ENCODE results near the gene REV3L. TPM values are rescaled to one million over a fixed set of nuclear protein-coding genes. Genes with fewer than 3 reads are reported as not detected.

REV3L gene
- total RNA-seq, 5 donors from 2014 or later (not counting 1 experiment from before 2014, with no cell fraction given) = 18.0 to 27.6 (median 22.1) TPM

DNA sequence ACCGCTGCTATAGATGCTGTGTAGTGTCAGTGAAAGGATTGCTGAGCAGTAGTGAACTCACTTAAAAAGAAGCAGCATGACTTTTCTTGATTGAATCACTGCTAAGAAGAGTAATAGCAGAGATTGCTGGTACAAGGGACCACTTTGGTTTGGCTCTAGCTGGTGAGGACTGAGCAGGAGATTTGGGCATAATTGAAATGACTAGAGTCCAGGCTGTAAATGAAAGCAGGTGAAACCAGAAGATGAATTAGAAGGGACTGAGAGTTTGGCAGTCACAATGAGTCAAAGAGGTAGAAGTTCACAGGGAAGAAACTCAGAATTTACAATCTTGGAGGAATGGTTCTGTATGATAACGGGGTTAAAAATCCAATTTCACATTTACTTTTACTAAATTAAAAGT, 19.1 kb upstream of the REV3L start:
- H3K36me3 Mint-ChIP-seq = peaks cover 26% of the 10 kb centered on the region
- H3K9me3 ChIP-seq = no peaks in the 10 kb centered on the region
- no peaks in the 10 kb centered on the region for H3K4me1 ChIP-seq (ENCODE audit: control insufficient read depth in 1 of 2, extremely low read depth in 1 of 2, insufficient read depth in 2 of 2, low read length in 2 of 2)
- no peak overlapping the region for H3K4me3 ChIP-seq (ENCODE audit: control insufficient read depth in 1 of 2, extremely low read depth in 1 of 2, low read length in 1 of 2)
- WGBS (ENCODE audit: insufficient coverage) = 90% methylated on average over 1 of the region's 2 CpGs
- no peaks in the 10 kb centered on the region for H3K27me3 Mint-ChIP-seq
- H3K27me3 ChIP-seq (replicated peaks in 1 of 2; ENCODE audit: control insufficient read depth in 2 of 2, extremely low read depth in 1 of 2, insufficient read depth in 2 of 2, low read length in 1 of 2) = no peaks in the 10 kb centered on the region
- H3K36me3 ChIP-seq (ENCODE audit: control insufficient read depth in 2 of 2, extremely low read depth in 1 of 2, insufficient read depth in 1 of 2, low read length in 1 of 2) = no peaks in the 10 kb centered on the region
- H3K4me1 Mint-ChIP-seq = peaks cover 12 to 19% (median 13%) of the 10 kb centered on the region in 3 donors
- POLR2A ChIA-PET = no interaction called here
- ATAC-seq (replicated peaks in 1 of 4) (no peak), DNase-seq (no peak)
- CTCF ChIA-PET = no interaction called here
- no peak overlapping the region for H3K27ac Mint-ChIP-seq
- peaks cover 0 to 3% (median 0%) of the 10 kb centered on the region in 3 donors for H3K9me3 Mint-ChIP-seq
- H3K4me3 Mint-ChIP-seq = no peak overlapping the region
- H3K27ac ChIP-seq (ENCODE audit: low read length) = no peak overlapping the region

GRCh38 chr6:111499269-111499793, 16.3 kb upstream of the REV3L start:
- no peak overlapping the region for H3K4me3 Mint-ChIP-seq
- H3K27me3 Mint-ChIP-seq = no peaks in the 10 kb centered on the region
- ChIA-PET CTCF (no interaction called here), POLR2A (no interaction called here)
- DNase-seq (no peak), ATAC-seq (replicated peaks in 1 of 4) (no peak)
- no peaks in the 10 kb centered on the region for H3K36me3 ChIP-seq (ENCODE audit: control insufficient read depth in 2 of 2, extremely low read depth in 1 of 2, insufficient read depth in 1 of 2, low read length in 1 of 2)
- peaks cover 4 to 23% (median 8%) of the 10 kb centered on the region in 3 donors for H3K4me1 Mint-ChIP-seq
- no peaks in the 10 kb centered on the region for H3K4me1 ChIP-seq (ENCODE audit: control insufficient read depth in 1 of 2, extremely low read depth in 1 of 2, insufficient read depth in 2 of 2, low read length in 2 of 2)
- no peaks in the 10 kb centered on the region for H3K9me3 Mint-ChIP-seq
- H3K4me3 ChIP-seq (ENCODE audit: control insufficient read depth in 1 of 2, extremely low read depth in 1 of 2, low read length in 1 of 2) = no peak overlapping the region
- H3K9me3 ChIP-seq = no peaks in the 10 kb centered on the region
- peaks cover 17% of the 10 kb centered on the region for H3K36me3 Mint-ChIP-seq
- no peaks in the 10 kb centered on the region for H3K27me3 ChIP-seq (replicated peaks in 1 of 2; ENCODE audit: control insufficient read depth in 2 of 2, extremely low read depth in 1 of 2, insufficient read depth in 2 of 2, low read length in 1 of 2)
- no peak overlapping the region for H3K27ac Mint-ChIP-seq
- no peak overlapping the region for H3K27ac ChIP-seq (ENCODE audit: low read length)
- no CpG with 5 or more reads among the region's 2 CpGs for WGBS (ENCODE audit: insufficient coverage)

DNA sequence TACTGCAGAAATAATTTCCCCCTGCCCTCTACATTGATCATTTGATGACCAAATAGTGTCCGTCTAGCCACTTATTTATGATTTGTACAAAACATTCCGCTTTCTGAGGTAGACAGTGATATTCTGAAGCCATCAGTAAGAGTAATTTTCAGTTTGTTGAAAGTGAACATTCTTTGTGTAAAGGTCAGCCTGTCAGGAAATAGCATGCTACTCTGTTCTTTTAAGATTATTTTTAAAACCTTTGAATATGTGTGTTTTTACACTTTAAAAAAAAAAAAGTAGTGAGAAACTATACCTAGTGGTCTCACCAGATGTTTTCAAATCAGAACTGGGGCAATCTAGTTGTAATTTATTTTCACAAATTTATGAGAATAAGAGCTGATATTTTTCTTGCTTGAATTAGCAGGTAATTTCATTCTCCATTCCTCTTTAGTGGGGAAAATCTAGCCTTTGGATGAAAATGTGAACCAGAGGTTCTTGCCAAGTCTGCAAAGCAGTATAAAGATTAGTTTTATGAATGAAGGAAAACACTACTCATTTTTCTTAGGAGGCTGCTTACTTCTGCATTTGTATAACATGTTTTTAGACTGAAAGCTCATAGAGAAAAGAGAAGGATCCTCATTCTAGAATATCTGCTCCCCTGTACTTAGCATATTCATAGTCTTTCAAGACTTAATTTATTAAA, 12.1 kb upstream of the REV3L start:
- Mint-ChIP-seq H3K4me1 (peaks cover 3 to 23% (median 8%) of the 10 kb centered on the region in 3 donors), H3K36me3 (peaks cover 11% of the 10 kb centered on the region), H3K4me3 (no peak overlapping the region), H3K27me3 (no peaks in the 10 kb centered on the region), H3K9me3 (no peaks in the 10 kb centered on the region), H3K27ac (no peak overlapping the region)
- no CpG with 5 or more reads among the region's 2 CpGs for WGBS (ENCODE audit: insufficient coverage)
- CTCF ChIA-PET = no interaction called here
- Histone ChIP-seq H3K9me3 (no peaks in the 10 kb centered on the region), H3K27me3 (replicated peaks in 1 of 2; ENCODE audit: control insufficient read depth in 2 of 2, extremely low read depth in 1 of 2, insufficient read depth in 2 of 2, low read length in 1 of 2) (no peaks in the 10 kb centered on the region), H3K4me3 (ENCODE audit: control insufficient read depth in 1 of 2, extremely low read depth in 1 of 2, low read length in 1 of 2) (no peak overlapping the region), H3K4me1 (ENCODE audit: control insufficient read depth in 1 of 2, extremely low read depth in 1 of 2, insufficient read depth in 2 of 2, low read length in 2 of 2) (no peaks in the 10 kb centered on the region), H3K27ac (ENCODE audit: low read length) (no peak overlapping the region), H3K36me3 (ENCODE audit: control insufficient read depth in 2 of 2, extremely low read depth in 1 of 2, insufficient read depth in 1 of 2, low read length in 1 of 2) (no peaks in the 10 kb centered on the region)
- POLR2A ChIA-PET = interaction anchor here in 1 of 2 donors (0.5 kb wide), 1 partner anchor 12 kb away, joined by 4 read pairs; the partner anchor contains the start of gene REV3L
- no peak for DNase-seq
- no peak for ATAC-seq (replicated peaks in 1 of 4)

- POLR2A ChIA-PET = interaction anchor here in 1 of 2 donors (0.7 kb wide), 1 partner anchor 595 kb away, joined by 3 read pairs; the partner anchor contains the start of genes FAM229B and TUBE1
- no peak for ATAC-seq (replicated peaks in 1 of 4)
- Histone ChIP-seq H3K27me3 (replicated peaks in 1 of 2; ENCODE audit: control insufficient read depth in 2 of 2, extremely low read depth in 1 of 2, insufficient read depth in 2 of 2, low read length in 1 of 2) (no peaks in the 10 kb centered on the region), H3K27ac (ENCODE audit: low read length) (no peak overlapping the region), H3K4me3 (ENCODE audit: control insufficient read depth in 1 of 2, extremely low read depth in 1 of 2, low read length in 1 of 2) (no peak overlapping the region), H3K9me3 (no peaks in the 10 kb centered on the region), H3K36me3 (ENCODE audit: control insufficient read depth in 2 of 2, extremely low read depth in 1 of 2, insufficient read depth in 1 of 2, low read length in 1 of 2) (no peaks in the 10 kb centered on the region), H3K4me1 (ENCODE audit: control insufficient read depth in 1 of 2, extremely low read depth in 1 of 2, insufficient read depth in 2 of 2, low read length in 2 of 2) (peaks cover 0 to 3% of the 10 kb centered on the region in 2 experiments)
- Mint-ChIP-seq H3K4me3 (no peak overlapping the region), H3K9me3 (no peaks in the 10 kb centered on the region), H3K36me3 (peaks cover 6% of the 10 kb centered on the region), H3K27ac (no peak overlapping the region), H3K4me1 (peaks cover 12 to 21% (median 21%) of the 10 kb centered on the region in 3 donors), H3K27me3 (no peaks in the 10 kb centered on the region)
- 100% methylated on average over 2 of the region's 2 CpGs for WGBS (ENCODE audit: insufficient coverage)
- DNase-seq = no peak
- CTCF ChIA-PET = no interaction called here
Measured at GRCh38 chr6:111492499-111492898, 9.5 kb upstream of the REV3L start.

GRCh38 chr6:111490067-111490466, 7.0 kb upstream of the REV3L start:
- CTCF ChIA-PET = interaction anchor here in 1 of 2 donors (0.6 to 0.7 kb wide), 3 partner anchors 27 to 798 kb away, joined by 5 to 6 read pairs (median 5); no protein-coding TSS in a partner anchor
- H3K27ac ChIP-seq (ENCODE audit: low read length) = no peak overlapping the region
- Mint-ChIP-seq H3K4me1 (peaks cover 27 to 40% (median 34%) of the 10 kb centered on the region in 3 donors), H3K27me3 (no peaks in the 10 kb centered on the region), H3K9me3 (no peaks in the 10 kb centered on the region), H3K27ac (no peak overlapping the region), H3K36me3 (peaks cover 6% of the 10 kb centered on the region), H3K4me3 (no peak overlapping the region)
- no peaks in the 10 kb centered on the region for H3K36me3 ChIP-seq (ENCODE audit: control insufficient read depth in 2 of 2, extremely low read depth in 1 of 2, insufficient read depth in 1 of 2, low read length in 1 of 2)
- ATAC-seq (replicated peaks in 1 of 4) = no peak
- no peak overlapping the region for H3K4me3 ChIP-seq (ENCODE audit: control insufficient read depth in 1 of 2, extremely low read depth in 1 of 2, low read length in 1 of 2)
- no peak for DNase-seq
- H3K27me3 ChIP-seq (replicated peaks in 1 of 2; ENCODE audit: control insufficient read depth in 2 of 2, extremely low read depth in 1 of 2, insufficient read depth in 2 of 2, low read length in 1 of 2) = no peaks in the 10 kb centered on the region
- peaks cover under 1 to 11% of the 10 kb centered on the region in 2 experiments for H3K4me1 ChIP-seq (ENCODE audit: control insufficient read depth in 1 of 2, extremely low read depth in 1 of 2, insufficient read depth in 2 of 2, low read length in 2 of 2)
- H3K9me3 ChIP-seq = no peaks in the 10 kb centered on the region
- 93% methylated on average over 2 of the region's 3 CpGs for WGBS (ENCODE audit: insufficient coverage)
- POLR2A ChIA-PET = interaction anchor here in 1 of 2 donors (0.6 kb wide), 1 partner anchor 112 kb away, joined by 3 read pairs; no protein-coding TSS in a partner anchor

GRCh38 chr6:111487661-111488060, 4.6 kb upstream of the REV3L start:
- POLR2A ChIA-PET = interaction anchor here in 1 of 2 donors (0.9 to 1.2 kb wide), 2 partner anchors 10 to 153 kb away, joined by 3 read pairs; no protein-coding TSS in a partner anchor
- peaks cover 31 to 44% (median 37%) of the 10 kb centered on the region in 3 donors for H3K4me1 Mint-ChIP-seq
- no peaks in the 10 kb centered on the region for H3K27me3 Mint-ChIP-seq
- H3K27me3 ChIP-seq (replicated peaks in 1 of 2; ENCODE audit: control insufficient read depth in 2 of 2, extremely low read depth in 1 of 2, insufficient read depth in 2 of 2, low read length in 1 of 2) = no peaks in the 10 kb centered on the region
- H3K4me1 ChIP-seq (ENCODE audit: control insufficient read depth in 1 of 2, extremely low read depth in 1 of 2, insufficient read depth in 2 of 2, low read length in 2 of 2) = peaks cover 7 to 14% of the 10 kb centered on the region in 2 experiments
- no peaks in the 10 kb centered on the region for H3K36me3 ChIP-seq (ENCODE audit: control insufficient read depth in 2 of 2, extremely low read depth in 1 of 2, insufficient read depth in 1 of 2, low read length in 1 of 2)
- H3K27ac ChIP-seq (ENCODE audit: low read length) = peak overlapping the region; percentile 58
- WGBS (ENCODE audit: insufficient coverage) = no CpG with 5 or more reads among the region's 1 CpG
- peak overlapping the region in 1 of 3 donors; percentile 2 for H3K4me3 Mint-ChIP-seq
- peak overlapping the region; percentile 76 to 81 for H3K27ac Mint-ChIP-seq
- no peaks in the 10 kb centered on the region for H3K9me3 Mint-ChIP-seq
- ATAC-seq (replicated peaks in 1 of 4) (no peak), DNase-seq (peak in 1 of 35 experiments; percentile 61)
- no peak overlapping the region for H3K4me3 ChIP-seq (ENCODE audit: control insufficient read depth in 1 of 2, extremely low read depth in 1 of 2, low read length in 1 of 2)
- no peaks in the 10 kb centered on the region for H3K9me3 ChIP-seq
- H3K36me3 Mint-ChIP-seq = no peaks in the 10 kb centered on the region
- CTCF ChIA-PET = interaction anchor here (0.6 to 1.1 kb wide), 4 partner anchors 10 to 229 kb away, joined by 4 to 6 read pairs (median 5); a partner anchor contains a TSS

Data from T-cell (primary cell).